Measurements from ENCODE around the gene CALML6. TPM values are rescaled to one million over a fixed set of nuclear protein-coding genes. Genes with fewer than 3 reads are reported as not detected.

CALML6 gene
- total RNA-seq, 4 donors from 2014 or later, result 0.13 TPM; not detected in 3

DNA sequence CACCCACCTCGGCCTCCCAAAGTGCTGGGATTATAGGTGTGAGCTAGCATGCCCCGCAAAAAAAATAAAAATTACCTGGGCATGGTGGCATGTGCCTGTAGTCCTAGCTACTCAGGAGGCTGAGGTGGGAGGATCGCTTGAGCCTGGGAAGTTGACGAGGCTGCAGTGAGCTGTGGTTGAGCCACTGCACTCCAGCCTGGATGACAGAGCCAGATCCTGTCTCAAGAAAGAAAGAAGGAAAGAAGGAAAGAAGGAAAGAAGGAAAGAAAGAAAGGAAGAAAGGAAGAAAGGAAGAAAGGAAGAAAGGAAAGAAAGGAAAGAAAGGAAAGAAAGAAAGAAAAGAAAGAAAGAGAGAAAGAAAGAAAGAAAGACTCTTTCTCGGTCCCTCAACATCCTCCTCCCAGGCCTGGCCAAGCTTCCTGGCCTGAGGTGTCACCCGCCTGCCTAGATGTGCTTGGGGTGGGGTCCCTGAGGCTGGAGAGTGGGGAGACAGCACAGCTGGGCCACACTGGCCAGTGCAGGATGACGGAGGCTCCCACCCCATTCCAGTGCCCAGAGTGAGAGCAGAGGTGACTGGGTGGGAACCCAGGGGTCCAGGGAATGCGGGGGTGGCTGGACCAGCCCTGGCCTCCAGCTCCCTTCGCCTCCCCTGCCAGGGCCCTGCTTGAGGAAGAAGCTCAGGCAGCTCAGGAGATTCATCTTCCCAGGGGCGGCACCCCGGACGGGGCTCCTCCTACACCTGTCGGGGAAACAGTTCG lies 14.0 kb upstream of the CALML6 start:
- Histone ChIP-seq H3K4me3 (replicated peaks in 1 of 3) (no peak overlapping the region), H3K27me3 (no peaks in the 10 kb centered on the region), H3K36me3 (no peaks in the 10 kb centered on the region), H3K27ac (no peak overlapping the region), H3K4me1 (no peaks in the 10 kb centered on the region), H3K9me3 (no peaks in the 10 kb centered on the region)
- TF ChIP-seq, protein P1, sequence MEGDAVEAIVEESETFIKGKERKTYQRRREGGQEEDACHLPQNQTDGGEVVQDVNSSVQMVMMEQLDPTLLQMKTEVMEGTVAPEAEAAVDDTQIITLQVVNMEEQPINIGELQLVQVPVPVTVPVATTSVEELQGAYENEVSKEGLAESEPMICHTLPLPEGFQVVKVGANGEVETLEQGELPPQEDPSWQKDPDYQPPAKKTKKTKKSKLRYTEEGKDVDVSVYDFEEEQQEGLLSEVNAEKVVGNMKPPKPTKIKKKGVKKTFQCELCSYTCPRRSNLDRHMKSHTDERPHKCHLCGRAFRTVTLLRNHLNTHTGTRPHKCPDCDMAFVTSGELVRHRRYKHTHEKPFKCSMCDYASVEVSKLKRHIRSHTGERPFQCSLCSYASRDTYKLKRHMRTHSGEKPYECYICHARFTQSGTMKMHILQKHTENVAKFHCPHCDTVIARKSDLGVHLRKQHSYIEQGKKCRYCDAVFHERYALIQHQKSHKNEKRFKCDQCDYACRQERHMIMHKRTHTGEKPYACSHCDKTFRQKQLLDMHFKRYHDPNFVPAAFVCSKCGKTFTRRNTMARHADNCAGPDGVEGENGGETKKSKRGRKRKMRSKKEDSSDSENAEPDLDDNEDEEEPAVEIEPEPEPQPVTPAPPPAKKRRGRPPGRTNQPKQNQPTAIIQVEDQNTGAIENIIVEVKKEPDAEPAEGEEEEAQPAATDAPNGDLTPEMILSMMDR (IDR thresholded peaks at IDR 0.05), result no peak
- no peak for TF ChIP-seq POLR2A (IDR thresholded peaks at IDR 0.05)
- intact Hi-C loops (cut with DNase I), result no loop called here
- 79 to 89% methylated on average over 7 of the region's 14 CpGs for WGBS, 2 donors
- DNase-seq, result no peak

DNA sequence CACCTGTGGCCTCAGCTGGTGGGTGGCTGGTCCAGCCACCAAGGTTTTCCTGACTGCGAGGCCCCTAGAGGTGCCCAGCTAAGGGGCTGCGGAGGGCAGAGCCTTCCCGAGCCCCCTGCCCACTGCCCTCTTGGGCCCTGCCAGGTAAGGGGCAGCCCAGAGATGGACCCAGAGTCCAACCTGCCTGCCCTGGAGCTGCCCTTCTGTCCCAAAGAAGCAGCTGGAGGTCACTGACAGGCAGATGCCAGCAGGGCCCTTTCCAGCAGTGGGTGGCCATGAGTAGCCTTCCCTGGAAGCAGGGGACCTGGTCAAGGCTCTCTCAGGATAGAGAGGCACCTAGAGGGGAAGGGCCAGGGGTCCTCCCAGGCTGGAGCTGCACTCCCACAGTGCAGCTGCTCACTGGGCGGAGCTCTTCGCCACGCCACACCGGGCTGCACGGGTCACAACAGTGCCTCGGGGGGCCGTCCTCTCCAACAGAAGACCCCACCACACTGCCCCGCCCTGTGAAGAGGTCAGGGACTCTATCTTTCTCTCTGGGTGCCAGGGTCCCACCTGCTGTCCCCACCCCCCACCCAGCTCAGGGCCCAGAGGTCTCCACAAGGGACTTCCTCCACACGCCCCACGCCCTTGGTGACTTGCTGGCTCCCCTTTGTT lies 13.3 kb upstream of the CALML6 start:
- intact Hi-C loops (cut with DNase I), result no loop called here
- Histone ChIP-seq H3K4me3 (replicated peaks in 1 of 3) (no peak overlapping the region), H3K27me3 (no peaks in the 10 kb centered on the region), H3K27ac (no peak overlapping the region), H3K4me1 (no peaks in the 10 kb centered on the region), H3K9me3 (no peaks in the 10 kb centered on the region), H3K36me3 (no peaks in the 10 kb centered on the region)
- no peak for DNase-seq
- 78 to 92% methylated on average over 10 to 12 of the region's 13 CpGs for WGBS, 2 donors
- TF ChIP-seq, protein P1 (IDR thresholded peaks at IDR 0.05), result no peak
- TF ChIP-seq POLR2A (IDR thresholded peaks at IDR 0.05), result no peak

DNA sequence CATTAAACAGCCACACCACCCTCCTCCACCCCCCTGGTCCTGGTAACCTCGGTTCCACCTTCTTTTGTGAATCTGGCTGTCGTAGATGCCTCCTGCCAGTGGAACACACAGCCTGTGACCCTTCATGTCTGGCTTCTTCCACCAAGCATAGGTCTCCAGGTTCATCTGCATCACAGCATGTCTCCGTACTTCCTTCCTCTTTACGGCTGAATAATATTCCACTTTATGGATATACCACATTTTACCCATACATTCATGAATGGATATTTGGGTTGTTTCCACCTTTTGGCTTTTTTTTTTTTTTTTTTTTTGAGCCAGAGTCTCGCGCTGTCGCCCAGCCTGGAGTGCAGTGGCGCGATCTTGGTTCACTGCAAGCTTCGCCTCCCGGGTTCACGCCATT lies 11.8 kb upstream of the CALML6 start:
- H3K27me3 ChIP-seq, result no peaks in the 10 kb centered on the region
- intact Hi-C loops (cut with DNase I), result no loop called here
- no peak overlapping the region for H3K4me3 ChIP-seq (replicated peaks in 1 of 3)
- H3K4me1 ChIP-seq, result peaks cover 4 to 10% of the 10 kb centered on the region in 2 donors
- DNase-seq, result no peak
- WGBS, 2 donors, result 94 to 98% methylated on average over 12 of the region's 12 CpGs
- H3K36me3 ChIP-seq, result no peaks in the 10 kb centered on the region
- H3K27ac ChIP-seq, result no peak overlapping the region
- no peaks in the 10 kb centered on the region for H3K9me3 ChIP-seq
- TF ChIP-seq, protein P1 (IDR thresholded peaks at IDR 0.05), result no peak
- TF ChIP-seq POLR2A (IDR thresholded peaks at IDR 0.05), result no peak

DNA sequence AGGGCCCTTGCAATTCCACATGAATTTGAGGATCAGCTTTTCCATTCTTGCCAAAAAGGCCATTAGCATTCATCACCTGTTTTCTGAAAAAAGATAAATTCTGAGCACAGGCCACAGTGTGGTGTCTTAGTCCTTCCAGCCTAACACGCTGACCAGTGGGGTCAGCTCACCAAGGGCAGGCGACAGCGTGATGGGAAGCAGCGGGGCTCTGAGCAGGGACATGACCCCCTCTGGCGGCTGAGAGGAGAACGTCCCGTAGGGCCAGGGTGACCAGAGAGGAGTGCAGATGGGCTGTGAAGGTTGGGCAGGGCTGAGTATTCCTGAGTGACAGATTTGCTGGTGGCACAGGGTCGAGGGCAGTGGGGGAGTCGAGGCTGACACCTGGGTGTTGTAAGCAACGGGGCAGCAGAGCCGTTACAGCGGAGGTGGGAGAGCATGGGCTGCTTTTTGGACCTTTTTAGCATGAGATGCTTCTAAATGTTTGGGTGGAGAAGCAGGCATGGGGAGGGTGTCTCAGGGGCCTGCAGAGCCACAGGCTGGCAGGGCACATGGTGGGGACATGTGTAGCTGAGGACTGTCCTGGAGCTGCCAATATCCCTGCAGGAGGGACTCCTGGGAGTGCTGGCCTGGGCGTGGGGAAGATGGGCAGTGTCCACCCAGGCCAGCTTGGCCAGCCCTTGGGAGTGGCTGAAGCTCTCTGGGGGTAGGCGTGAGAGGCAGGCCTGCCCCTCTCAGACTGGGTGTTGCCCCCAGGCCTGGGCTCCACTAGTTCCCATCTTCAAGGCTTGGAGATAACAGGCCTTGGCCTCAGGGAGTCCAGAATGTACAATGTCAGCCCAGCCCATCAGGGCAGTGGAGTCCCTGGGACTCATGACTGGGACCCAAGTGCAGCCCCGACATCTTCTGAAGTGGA lies 8.6 kb upstream of the CALML6 start:
- Histone ChIP-seq H3K9me3 (no peaks in the 10 kb centered on the region), H3K4me1 (peaks cover 12 to 19% of the 10 kb centered on the region in 2 donors), H3K36me3 (no peaks in the 10 kb centered on the region), H3K27ac (peak overlapping the region in 1 of 3 donors; percentile 5), H3K4me3 (replicated peaks in 1 of 3) (no peak overlapping the region), H3K27me3 (no peaks in the 10 kb centered on the region)
- intact Hi-C loops (cut with DNase I), result loop anchor here (5.0 kb wide), 1 partner anchor 149 kb away; no protein-coding TSS in a partner anchor
- peak; percentile 86 to 87 for DNase-seq
- no peak for TF ChIP-seq POLR2A (IDR thresholded peaks at IDR 0.05)
- TF ChIP-seq, protein P1 (IDR thresholded peaks at IDR 0.05), result peak; percentile 71 to 98 (median 92)
- WGBS, 2 donors, result 17 to 22% methylated on average over 9 to 14 of the region's 15 CpGs

Data from thyroid gland (tissue), 4 donors.